ENCODE data around the gene TRIM4.
"Not testable (repeated sequence)": the region's sequence is repeated elsewhere in the genome, so short reads cannot be mapped to it uniquely, and the experiment has no call there.

Gene TRIM4

GRCh38 chr7:99920149-99920548 lies 819 bp upstream of the TRIM4 start:
- no peak for DNase-seq (ENCODE audit: low read depth in 3 of 3)

GRCh38 chr7:99919814-99920112 lies 433 bp upstream of the TRIM4 start:
- no peak for DNase-seq (ENCODE audit: low read depth in 3 of 3)

GRCh38 chr7:99910976-99911375 lies 8.4 kb downstream of the TRIM4 start:
- no peak for DNase-seq (ENCODE audit: low read depth in 3 of 3)

GRCh38 chr7:99901581-99901980 lies 17.7 kb downstream of the TRIM4 start:
- no peak for DNase-seq (ENCODE audit: low read depth in 3 of 3)

- no peak for DNase-seq (ENCODE audit: low read depth in 3 of 3)
Measured at GRCh38 chr7:99899830-99900519, 19.4 kb downstream of the TRIM4 start.

GRCh38 chr7:99898836-99899235 lies 20.5 kb downstream of the TRIM4 start:
- no peak for DNase-seq (ENCODE audit: low read depth in 3 of 3)

GRCh38 chr7:99898023-99898357 lies 21.3 kb downstream of the TRIM4 start:
- no peak for DNase-seq (ENCODE audit: low read depth in 3 of 3)

- no peak for DNase-seq (ENCODE audit: low read depth in 3 of 3)
Measured at GRCh38 chr7:99897322-99898022, 21.9 kb downstream of the TRIM4 start.

- DNase-seq (ENCODE audit: low read depth in 3 of 3): no peak
Measured at GRCh38 chr7:99894738-99895137, 24.6 kb downstream of the TRIM4 start.

GRCh38 chr7:99893280-99893679 lies 26.1 kb downstream of the TRIM4 start:
- no peak for DNase-seq (ENCODE audit: low read depth in 3 of 3)

- DNase-seq (ENCODE audit: low read depth in 3 of 3): not testable (repeated sequence)
Measured at GRCh38 chr7:99890348-99890747, 29.0 kb downstream of the TRIM4 start.

GRCh38 chr7:99888366-99888765 lies 31.0 kb downstream of the TRIM4 start:
- DNase-seq (ENCODE audit: low read depth in 3 of 3): not testable (repeated sequence)

- no peak for DNase-seq (ENCODE audit: low read depth in 3 of 3)
Measured at GRCh38 chr7:99881370-99881769, 38.0 kb downstream of the TRIM4 start.

GRCh38 chr7:99876933-99877332 lies 42.4 kb downstream of the TRIM4 start, which contains the start of gene OR2AE1:
Gene OR2AE1, minus strand, starts transcription at chr7:99877033. Its CDS starts 0 bp downstream, at chr7:99877033.
- no peak for DNase-seq (ENCODE audit: low read depth in 3 of 3)

GRCh38 chr7:99876491-99876890 lies 42.8 kb downstream of the TRIM4 start:
- DNase-seq (ENCODE audit: low read depth in 3 of 3): no peak

GRCh38 chr7:99868246-99868645 lies 51.1 kb downstream of the TRIM4 start:
- DNase-seq (ENCODE audit: low read depth in 3 of 3): no peak

GRCh38 chr7:99867477-99867876 lies 51.9 kb downstream of the TRIM4 start:
- not testable (repeated sequence) for DNase-seq (ENCODE audit: low read depth in 3 of 3)

- DNase-seq (ENCODE audit: low read depth in 3 of 3): no peak
Measured at GRCh38 chr7:99863847-99864440, 55.4 kb downstream of the TRIM4 start.

- DNase-seq (ENCODE audit: low read depth in 3 of 3): no peak
Measured at GRCh38 chr7:99860281-99861127, 58.8 kb downstream of the TRIM4 start.

- no peak for DNase-seq (ENCODE audit: low read depth in 3 of 3)
Measured at GRCh38 chr7:99855236-99855635, 64.1 kb downstream of the TRIM4 start.

- DNase-seq (ENCODE audit: low read depth in 3 of 3): no peak
Measured at GRCh38 chr7:99848420-99849216, 70.7 kb downstream of the TRIM4 start.

GRCh38 chr7:99844328-99844727 lies 75.0 kb downstream of the TRIM4 start:
- DNase-seq (ENCODE audit: low read depth in 3 of 3): no peak
